HG02798 (cell line): ENCODE results near the gene SRP14.
"Not testable (repeated sequence)": the region's sequence is repeated elsewhere in the genome, so short reads cannot be mapped to it uniquely, and the experiment has no call there.

ENCODE experiments used
- ATAC-seq: cut with Tn5 transposase; IDR thresholded peaks from one replicate; pipeline ENCODE4 v1.9.1; 2021; ENCODE audit warnings: mild to moderate bottlenecking; ENCODE audit not compliant: unreplicated experiment, poor library complexity

Gene SRP14

DNA sequence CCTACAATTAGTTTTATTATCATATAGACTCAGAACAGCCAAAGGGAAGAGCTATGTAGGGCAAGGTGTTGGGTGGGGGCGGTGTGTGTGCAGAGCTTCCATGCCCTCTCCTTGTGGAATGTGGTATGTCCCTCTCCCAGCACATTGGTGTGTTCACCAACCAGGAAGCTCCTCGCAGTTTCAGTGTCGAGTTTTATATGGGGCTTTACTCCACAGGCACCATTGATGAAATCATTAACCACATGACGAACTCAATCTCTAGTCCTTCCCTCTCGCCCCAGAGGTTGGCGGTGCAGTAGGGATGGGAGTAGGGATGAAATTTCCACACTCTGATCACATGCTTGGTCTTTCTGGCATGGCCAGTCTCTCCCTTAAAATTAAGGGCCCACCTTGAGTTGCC, 13.6 kb upstream of the SRP14 start:
- ATAC-seq: no peak

DNA sequence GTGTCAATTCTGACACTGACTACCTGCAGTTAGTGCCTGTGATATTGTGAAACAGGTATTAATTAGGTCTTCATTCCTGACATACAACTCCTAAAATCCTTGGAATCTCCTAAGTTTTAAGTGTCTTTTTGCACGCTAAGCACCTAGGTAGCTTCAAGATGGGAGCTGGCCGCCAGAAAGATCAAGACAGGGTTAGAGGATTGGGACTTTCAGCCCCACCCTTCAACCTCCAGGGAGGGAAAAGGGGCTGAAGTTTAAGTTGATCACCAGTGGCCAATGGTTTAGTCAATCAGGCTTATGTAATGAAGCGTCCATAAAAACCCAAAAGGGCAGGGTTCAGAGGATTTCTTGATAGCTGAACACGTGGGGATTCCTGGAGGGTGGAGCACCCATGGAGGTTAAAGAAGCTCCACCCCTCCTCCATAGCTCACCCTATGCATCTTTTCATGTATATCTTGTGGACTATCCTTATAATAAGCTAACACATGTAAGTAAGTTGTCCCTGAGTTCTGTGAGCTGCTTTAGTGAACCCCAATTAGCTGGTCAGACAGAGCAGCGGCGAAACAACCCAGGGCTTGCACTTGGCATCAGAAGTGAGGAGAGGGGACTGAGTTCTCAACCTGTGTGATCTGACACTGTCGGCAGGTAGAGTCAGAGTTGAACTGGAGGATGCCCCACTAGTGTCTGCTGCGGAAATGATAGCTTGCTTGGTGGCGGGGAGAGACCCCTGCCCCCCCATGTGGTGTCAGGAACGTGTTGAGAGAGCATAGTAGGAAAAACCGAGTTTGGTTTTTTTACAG, 12.8 kb upstream of the SRP14 start:
- no peak for ATAC-seq

DNA sequence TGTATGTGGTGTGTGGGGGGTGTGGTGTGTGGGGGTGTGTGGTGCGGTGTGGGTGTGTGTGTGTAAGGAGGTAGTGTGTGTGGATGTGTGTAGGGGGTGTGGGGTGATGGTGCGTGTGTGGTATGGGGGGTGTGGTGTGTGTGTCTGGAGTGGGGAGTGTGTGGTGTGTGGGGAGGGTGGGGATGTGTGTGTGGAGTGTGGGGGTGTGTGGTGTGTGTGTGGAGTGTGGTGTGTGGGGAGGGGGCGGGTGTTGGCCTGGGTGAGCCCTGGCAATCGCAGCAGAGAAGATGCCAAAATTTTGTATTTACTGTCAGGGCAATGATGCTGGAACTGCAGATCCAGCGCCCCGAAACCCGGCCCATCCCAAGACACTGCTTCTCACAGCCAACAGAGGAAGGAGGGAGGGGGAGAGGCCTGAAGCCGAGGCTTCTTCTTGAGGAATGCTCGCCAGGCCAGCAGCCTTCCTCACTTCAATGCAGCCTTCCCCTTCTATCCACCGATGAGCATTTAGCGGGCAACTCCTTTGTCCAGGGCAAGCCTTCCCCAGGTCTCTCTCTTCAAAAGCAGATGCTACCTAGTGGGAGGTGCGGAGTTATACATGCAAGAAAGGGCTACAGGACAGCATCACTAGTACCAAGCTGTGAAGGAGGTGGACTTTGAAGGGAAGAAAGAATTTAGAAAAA, 11.9 kb upstream of the SRP14 start:
- no peak for ATAC-seq

DNA sequence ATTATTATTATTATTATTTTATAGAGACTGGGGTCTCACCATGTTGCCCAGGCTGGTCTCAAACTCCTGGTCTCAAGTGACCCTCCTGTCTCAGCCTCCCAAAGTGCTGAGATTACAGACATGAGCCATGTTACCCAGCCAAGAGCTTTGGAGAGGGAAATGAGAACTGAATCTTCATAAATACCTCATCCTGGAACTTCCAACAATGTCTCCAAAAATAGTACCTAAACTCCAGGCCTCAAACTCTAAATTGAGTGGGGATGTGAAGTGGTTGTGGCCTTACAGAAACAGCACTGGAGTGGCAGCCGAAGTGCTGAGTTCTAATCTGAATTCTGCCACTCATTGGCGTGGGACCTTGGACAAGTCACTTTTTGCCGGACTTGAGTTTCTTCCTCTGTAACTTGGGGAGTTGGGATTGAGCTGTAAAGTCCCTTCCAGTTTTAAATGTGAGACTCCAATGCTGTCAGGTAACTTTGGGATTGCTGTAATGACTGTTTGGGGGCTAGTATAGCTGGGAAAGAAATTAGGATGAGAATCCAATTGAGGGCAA, 10.0 kb upstream of the SRP14 start:
- no peak for ATAC-seq

DNA sequence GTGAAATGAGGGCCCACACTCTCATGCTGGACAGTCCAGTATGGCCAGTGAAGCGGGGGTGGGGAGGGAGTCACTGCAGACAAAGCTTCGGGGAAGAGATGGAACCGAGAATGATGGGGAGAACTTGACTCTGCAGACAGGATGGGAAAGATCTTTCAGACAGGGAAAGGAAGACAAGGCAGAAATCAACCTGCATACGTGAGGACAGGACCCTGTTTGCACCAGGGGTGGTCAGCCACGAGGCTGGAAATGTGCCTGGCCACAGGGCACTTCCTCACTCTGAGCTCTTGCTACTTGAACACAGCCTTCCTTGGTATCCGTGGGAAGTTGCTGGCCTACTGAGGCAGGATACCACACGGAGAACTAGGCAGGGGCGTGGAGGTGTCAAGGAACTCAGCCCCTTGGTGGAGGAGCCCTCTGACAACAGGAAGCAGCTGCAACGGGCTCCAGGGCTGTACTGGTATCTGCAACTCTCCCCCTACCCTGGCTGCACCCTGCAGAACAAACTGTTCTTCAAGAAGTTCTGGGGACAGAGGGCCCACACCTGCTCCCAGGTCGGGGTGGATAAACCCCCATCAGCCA, 9.3 kb upstream of the SRP14 start:
- ATAC-seq: peak; percentile 22

DNA sequence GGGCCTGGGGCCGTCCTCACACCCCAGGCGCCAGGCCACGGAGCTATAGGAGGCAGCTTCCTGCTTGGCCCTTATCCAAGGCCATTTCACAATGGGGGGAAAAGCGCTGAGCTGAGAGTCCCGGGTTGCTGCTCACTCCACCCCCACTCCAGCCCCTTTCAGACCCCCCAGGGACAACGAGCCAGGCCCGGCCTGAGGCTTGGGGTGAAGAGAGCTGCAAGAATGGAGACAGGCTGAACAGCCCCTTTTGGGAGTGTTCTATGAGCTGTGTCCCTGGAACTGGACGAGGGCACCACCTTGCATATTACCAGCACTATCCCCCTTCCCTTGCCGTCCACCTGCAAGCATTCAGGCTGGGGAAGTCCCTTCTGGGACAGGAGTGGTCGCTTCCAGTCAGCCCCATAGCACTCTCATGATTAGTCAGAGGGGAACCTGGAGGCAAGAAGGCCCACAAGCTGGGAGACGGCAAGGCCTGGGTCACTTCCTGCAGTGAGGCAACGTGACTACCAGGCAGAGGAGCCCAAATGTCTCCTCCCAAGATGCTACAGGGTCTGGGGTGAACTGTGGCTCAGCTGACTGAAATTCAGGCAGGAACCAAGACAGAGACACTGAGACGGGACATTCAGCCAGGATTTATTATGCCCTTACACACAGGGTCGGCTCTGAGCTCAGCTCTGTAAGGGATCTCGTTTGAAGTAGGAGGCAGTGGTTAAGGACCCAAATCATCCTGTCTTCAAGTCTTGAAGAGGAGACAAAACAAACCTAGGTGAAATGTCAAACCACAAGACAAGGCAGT, 8.6 kb upstream of the SRP14 start:
- ATAC-seq: peak; percentile 57

DNA sequence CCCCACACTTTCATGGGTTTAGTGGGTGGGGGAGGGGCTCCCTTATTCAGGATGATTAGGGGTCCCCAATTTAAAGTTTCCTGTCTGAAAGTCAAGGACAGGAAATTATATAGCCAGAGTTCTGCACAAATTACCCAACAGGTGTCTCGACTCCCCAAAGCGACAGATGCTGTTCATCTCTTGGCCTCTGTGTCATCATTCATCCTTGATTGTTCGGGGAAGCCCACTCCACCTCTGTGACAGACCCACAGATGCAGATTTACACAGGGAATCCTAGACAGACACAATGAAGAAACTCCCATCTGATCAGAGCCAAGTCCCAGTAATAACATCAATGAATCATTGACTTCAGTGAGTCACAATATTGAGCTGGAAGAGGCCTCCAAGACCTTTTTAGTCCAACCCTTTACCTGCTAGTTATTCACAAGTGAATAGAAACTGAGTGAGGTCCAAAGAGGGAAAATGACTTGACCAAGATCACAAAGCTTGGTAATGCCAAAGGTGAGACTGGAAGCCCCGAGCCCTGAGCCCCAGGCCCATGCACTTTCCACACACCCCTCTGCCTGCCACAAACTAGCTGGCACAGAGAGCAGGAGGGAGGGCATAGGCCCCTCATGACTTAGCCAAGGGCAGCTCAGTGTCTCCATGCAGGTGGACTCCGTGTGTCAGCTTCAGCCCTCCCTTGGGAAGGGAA, 7.9 kb upstream of the SRP14 start:
- no peak for ATAC-seq

DNA sequence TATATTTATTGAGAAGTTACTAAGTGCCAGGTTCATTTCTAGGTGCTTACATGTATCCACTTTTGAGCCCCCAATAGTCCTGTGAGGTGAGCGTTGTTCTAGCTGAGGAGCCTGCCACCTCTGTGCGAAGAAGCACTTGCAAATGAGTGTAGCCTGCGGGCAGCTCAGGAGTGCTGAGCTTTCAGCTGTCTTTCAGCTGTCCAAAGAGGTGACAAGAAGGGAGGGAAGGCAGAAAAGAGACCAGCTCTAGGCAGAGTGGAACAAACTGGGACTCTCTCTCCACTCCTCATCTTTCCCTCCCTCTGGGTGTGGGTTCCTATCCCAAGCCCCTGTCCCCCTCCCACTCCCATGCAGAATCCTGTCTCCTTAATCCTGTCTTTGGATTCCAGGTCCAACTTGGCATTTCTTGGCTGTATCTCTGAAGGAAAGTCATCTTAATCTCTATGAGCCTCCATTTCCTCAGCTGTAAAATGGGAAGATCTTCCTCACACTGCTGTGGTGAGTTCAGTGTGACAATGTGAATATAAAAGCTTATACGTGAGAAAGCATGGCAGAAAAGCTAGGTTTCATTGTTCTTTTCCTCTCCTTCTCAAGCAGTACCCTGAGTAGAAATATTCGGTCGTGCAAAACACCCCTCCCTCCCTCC, 6.7 kb upstream of the SRP14 start:
- no peak for ATAC-seq

DNA sequence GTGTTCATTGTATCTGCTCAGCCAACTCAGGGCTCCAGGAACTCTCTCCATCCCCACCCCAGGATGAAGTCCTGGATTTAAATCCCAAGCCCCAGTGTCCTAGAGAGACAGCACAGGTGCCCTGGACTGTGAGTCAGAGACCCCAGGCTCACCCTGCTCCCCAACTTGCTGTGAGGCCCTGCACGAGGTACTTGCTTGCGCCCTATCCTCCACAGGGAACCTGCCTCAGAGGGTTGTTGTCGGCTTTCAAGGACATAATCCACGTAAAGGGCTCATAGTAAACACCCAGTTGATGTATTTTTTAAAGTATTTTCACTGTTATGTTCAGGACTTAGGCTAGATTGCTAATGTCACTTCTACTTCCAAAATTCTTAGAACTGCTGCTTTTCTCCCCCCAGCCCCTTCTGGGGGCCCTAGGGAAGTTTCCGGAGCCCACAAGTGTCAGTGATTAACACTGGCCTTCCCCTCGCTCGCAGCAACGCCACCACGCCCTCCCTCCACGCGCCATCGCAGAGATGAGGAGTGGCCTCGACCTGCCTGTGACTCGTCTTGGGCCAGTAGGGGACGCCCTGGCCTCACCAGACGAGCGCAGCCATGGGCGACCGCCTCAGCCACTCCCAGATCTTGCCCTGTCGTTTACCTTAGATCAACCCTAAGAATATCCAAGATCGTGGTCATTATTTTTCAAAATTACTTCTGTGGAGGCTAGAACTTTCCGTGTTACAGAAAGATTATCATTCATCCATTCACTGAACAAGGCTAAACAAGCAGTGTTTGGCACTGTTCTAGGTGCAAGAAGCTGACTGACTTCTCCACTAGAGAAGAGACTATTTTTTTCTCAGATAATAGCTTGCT, 6.0 kb upstream of the SRP14 start:
- peak; percentile 83 for ATAC-seq

DNA sequence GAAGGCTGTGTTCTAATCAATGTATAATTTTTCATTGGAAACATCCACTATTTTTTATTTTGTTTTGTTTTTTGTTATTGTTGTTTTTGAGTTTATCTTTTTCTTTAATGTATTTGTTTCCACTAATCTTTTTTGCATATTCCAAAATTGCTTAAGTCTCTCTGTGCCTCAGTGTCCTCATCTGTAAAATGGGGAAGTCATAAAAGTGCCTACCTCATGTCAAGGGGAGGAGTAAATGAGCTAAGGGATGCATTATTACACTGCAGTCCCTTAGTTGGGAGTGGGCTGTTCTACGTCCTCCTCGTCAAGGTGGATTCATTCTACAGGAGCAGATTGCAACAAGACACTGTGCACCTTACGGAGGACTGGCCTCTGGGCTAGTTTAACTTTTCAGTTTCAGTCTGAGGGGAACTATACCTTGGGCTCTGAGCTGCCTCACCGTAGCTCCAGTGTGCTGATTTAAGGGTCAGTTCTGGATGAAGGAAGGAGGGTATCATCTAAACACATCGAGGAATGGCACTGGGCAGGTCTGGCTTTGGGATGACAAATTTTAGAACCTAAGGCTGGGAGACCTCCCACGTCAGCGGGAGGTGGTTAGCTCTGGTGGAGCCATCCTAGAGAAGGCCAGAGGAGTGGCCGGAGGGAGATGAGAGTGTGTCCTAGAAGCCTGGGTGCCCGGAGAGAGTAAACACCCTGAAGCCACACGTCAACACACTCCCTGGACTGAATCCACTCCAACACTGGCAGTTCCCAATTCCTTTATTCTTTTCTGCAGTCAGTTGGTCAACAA, 5.1 kb upstream of the SRP14 start:
- no peak for ATAC-seq

DNA sequence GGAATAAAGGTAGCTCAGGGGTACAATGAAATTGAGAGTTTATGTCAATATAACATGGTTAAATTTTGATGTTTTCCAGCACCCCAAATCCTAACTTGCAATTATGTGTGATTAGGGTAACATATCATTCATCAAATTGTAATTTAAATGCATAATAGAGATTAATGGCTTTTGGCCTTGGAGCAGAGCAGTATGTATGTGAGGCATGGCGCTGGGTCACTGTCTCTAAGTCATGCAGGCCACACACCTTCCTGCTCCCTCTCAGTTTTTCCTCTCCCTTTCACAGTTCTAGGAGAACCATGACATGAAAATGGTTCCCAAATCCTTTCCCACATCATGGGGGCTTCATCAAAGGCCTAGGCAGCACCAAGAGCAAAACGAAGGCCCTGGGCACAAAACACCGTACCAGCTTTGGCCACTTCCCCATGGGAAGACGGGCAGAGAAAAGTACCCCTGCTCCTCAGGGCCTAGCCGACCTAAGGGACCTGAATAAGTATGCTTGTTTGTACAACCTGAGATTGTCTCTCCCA, 3.9 kb upstream of the SRP14 start:
- no peak for ATAC-seq

DNA sequence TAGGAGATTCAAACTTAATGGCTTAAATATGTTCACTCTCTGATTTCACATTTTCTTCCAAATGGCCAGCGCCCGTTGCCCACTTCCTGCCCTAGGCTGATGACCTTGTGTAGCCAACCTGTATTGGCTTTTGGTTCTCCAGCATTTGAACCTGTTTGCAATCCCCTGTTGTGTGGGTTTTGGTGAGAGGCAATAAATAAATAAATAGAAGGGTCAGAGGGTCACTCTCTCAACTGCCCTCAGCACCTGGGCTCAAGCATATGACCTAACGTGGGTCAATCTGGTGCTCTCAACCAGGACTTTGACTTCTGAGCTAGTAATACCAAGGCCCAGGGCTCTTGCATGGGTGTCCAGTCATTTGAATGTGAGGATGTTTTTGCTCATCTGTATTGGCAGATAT, 1.8 kb upstream of the SRP14 start:
- no peak for ATAC-seq

DNA sequence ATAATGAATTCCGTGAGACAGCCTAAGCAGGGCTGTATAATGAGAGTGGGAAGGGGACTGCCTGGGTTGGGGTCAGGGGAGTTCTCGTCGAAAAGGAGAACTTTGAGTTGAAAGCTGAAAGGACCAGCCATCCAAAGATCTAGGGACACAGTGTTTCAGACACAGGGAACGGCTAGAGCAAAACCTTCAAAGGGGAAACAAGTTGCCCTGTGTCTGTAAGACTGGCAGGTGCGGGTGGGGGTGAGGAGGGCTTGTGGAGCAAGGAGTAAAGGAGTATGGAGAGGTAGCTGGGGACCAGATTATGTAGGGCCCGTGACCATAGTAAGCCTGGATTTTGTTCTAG, 1.3 kb upstream of the SRP14 start:
- ATAC-seq: no peak

DNA sequence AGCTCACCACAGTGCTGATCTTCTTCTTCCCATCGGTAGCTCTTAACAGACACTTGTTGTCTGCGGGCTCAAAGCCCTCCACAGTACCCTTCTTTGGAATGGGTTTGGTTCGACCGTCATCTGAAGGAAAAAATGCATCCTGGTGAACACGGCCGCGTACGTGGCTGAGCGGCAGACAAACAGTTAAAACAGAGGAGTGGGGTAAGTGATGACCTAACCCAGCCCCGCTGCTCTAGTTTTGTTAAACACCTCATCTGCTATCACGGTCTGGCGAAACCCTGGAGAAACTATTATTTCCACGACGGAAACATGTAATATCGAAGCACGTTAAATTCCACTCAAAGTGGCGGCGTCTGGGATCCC, 725 bp downstream of the SRP14 start:
- no peak for ATAC-seq

DNA sequence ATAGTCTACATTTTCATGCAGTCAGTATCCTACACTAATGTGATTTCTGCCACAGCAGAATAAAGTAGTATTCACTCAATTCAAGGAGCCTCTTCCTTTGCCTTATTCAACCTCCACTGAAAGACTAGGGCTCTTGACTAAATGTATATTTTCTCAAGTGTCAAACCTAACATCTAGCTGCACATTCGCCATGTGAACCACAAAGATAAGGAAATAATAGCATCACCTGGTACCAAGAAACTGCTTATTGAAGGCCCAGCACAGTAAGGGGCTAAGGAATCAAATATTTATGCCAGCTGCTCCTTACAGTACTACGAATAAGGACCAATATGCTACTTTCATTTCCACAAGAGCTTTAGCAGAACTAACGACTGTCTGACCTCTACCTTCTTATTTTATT, 1.3 kb downstream of the SRP14 start:
- no peak for ATAC-seq

DNA sequence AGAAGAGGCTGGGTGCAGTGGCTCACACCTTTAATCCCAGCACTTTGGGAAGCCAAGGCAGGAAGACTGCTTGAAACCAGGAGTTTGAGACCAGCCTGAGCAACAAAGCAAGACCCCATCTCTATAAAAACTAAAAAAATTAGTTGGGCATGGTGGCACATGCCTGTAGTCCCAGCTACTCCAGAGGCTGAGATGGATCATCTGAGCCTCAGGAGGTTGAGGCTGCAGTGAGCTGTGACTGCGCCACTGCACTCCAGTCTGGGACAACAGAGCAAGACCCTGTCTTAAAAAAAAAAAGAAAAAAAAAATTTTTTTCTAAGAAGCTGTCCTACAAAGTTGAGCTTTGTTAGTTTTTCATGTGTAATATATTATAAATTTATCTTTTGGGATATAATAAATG, 3.8 kb downstream of the SRP14 start:
- ATAC-seq: not testable (repeated sequence)

DNA sequence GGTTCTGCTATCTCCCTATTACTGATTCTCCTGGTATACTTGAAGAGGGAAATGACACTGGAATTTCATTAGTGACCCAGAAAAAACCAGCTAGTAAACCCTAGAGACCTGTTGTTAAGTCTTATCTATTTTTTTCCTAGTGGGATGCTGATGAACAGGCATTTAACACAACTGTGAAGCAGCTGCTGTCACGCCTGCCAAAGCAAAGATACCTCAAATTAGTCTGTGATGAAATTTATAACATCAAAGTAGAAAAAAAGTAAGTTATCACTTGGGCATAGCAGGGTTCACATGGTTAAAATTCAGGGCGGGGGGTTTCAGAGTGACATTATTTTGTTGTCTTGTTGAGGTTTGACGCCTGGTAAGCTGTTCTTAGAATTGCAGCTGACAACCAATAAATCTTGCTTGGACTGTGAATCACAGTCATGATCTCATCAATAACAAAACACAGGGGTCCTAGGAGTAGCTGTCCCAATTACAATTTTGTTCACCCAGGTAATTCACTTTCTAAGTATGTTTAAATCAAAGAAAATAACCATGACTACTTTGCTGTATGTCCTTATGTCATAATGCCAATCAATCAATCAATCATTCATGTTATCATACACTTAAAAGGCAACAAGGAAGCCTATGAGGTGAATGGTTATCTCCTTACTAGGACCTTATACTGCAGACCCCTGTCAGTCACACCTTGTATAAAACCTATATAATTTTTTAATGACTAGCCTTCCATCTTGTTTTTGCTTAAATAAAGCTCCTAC, 4.6 kb downstream of the SRP14 start:
- ATAC-seq: no peak
